NCI-H748 (cell line): Measurements from ENCODE around the gene ZDHHC22.
A peak's percentile ranks its signal among the peaks of the same experiment; 100 is the strongest.

Experiments used
- DNase-seq: peaks from one replicate; lab custom pipeline; 2025; ENCODE audit not compliant: unreplicated experiment; lab: John Stamatoyannopoulos, UW

ZDHHC22 gene

GRCh38 chr14:77131206-77131605 is 10.4 kb downstream of the ZDHHC22 start:
- DNase-seq, result no peak

- no peak for DNase-seq
Observed at GRCh38 chr14:77130386-77130785, 11.2 kb downstream of the ZDHHC22 start.

GRCh38 chr14:77128414-77128891 is 13.1 kb downstream of the ZDHHC22 start:
- DNase-seq, result no peak

- DNase-seq, result no peak
Observed at GRCh38 chr14:77126461-77126990, 15.1 kb downstream of the ZDHHC22 start.

GRCh38 chr14:77125823-77126325 is 15.7 kb downstream of the ZDHHC22 start:
- DNase-seq, result no peak

- peak; percentile 45 for DNase-seq
Observed at GRCh38 chr14:77125281-77125801, 16.2 kb downstream of the ZDHHC22 start.

GRCh38 chr14:77124345-77125280 is 17.0 kb downstream of the ZDHHC22 start:
- peak; percentile 81 for DNase-seq

GRCh38 chr14:77123381-77124325 is 17.9 kb downstream of the ZDHHC22 start:
- peak; percentile 23 for DNase-seq

- no peak for DNase-seq
Observed at GRCh38 chr14:77122526-77123125, 19.0 kb downstream of the ZDHHC22 start.

GRCh38 chr14:77120771-77121743 is 20.5 kb downstream of the ZDHHC22 start:
- DNase-seq, result no peak

GRCh38 chr14:77119851-77120250 is 21.7 kb downstream of the ZDHHC22 start:
- no peak for DNase-seq

GRCh38 chr14:77116172-77116817 is 25.3 kb downstream of the ZDHHC22 start:
- DNase-seq, result no peak

GRCh38 chr14:77114609-77115008 is 27.0 kb downstream of the ZDHHC22 start:
- DNase-seq, result no peak

- no peak for DNase-seq
Observed at GRCh38 chr14:77113644-77114043, 27.9 kb downstream of the ZDHHC22 start.

GRCh38 chr14:77111021-77111420 is 30.6 kb downstream of the ZDHHC22 start:
- no peak for DNase-seq

GRCh38 chr14:77110286-77110685 is 31.3 kb downstream of the ZDHHC22 start:
- no peak for DNase-seq

- DNase-seq, result no peak
Observed at GRCh38 chr14:77109656-77110055, 31.9 kb downstream of the ZDHHC22 start.

- DNase-seq, result no peak
Observed at GRCh38 chr14:77108753-77109152, 32.8 kb downstream of the ZDHHC22 start.

- no peak for DNase-seq
Observed at GRCh38 chr14:77107228-77107627, 34.4 kb downstream of the ZDHHC22 start.
